Pancreas (tissue), 10 donors: ENCODE data around the gene BCAS3. TPM values are rescaled to one million over a fixed set of nuclear protein-coding genes. Genes with fewer than 3 reads are reported as not detected.

ENCODE experiments used
- ATAC-seq, 4 donors: fragments of 200-7000 bp; cut with Tn5 transposase; one replicate each; pipeline versions ENCODE4 v1.8.0 to v1.9.1; 2020; ENCODE audit warnings: mild to moderate bottlenecking in 4 of 4, moderate library complexity in 4 of 4
- DNase-seq, 6 donors: peaks; one replicate each; pipeline ENCODE4 v3.0.0-alpha.2; 2020
- FAIRE-seq: peaks from 2 replicates; lab custom pipeline; 2012; peaks lifted over from hg19 to GRCh38; lab: Jason Lieb, UNC
- H3K27ac ChIP-seq, 4 donors: fragments of 200-600 bp; sonication (generic); 1 replicate in 3 of 4; 2 replicates in 1 of 4; pipeline versions ENCODE4 v1.5.0 to v1.8.0; 2020
- H3K27me3 ChIP-seq, 4 donors: fragments of 200-600 bp; one replicate each; pipeline ENCODE4 v1.8.0; 2021
- H3K36me3 ChIP-seq, 3 donors: fragments of 200-600 bp; sonication (generic) in 1 of 3; one replicate each; pipeline versions ENCODE4 v1.5.0 to v1.8.0; 2020 to 2021
- H3K4me1 ChIP-seq, 3 donors: fragments of 200-600 bp; one replicate each; pipeline ENCODE4 v1.8.0; 2021
- H3K4me3 ChIP-seq, 4 donors: fragments of 200-600 bp; sonication (generic) in 2 of 4; one replicate each; pipeline versions ENCODE4 v1.5.0 to v1.8.0; 2020 to 2021
- H3K9me3 ChIP-seq, 4 donors: fragments of 200-600 bp; one replicate each; pipeline ENCODE4 v1.8.0; 2021
- WGBS, 2 donors: extraction: QIAGEN DNeasy Blood & Tissue Kit; methylation state at CpG; one replicate each; pipeline ENCODE4 v1.1.7; 2013; 5-methylcytosine and 5-hydroxymethylcytosine counted together
- intact Hi-C, 3 donors: fragments of 100-400 bp; cut with DNase I; formaldehyde crosslinking; loops; one replicate each; pipeline versions ENCODE4 v1.11.1 to v1.14.2; 2022
- polyA plus RNA-seq, 2 donors: library from polyadenylated mRNA; stranded (reverse); fragments of 200-250 nt; gene quantifications; one replicate each; pipeline ENCODE4 v1.2.3, GENCODE V29; 2013
- total RNA-seq, 6 donors: library from RNA; stranded (reverse); fragmentation: NEBNext Ultra II Directional in 4 of 6; extraction: Animal tissue kit (Norgen Biotek cat#: 25700) in 4 of 6; gene quantifications; one replicate each; pipeline versions ENCODE4 v1.2.1 to v1.2.4, GENCODE V29; 2021 to 2023
- TF ChIP-seq, protein P1 (sequence below), 4 donors: fragments of 200-600 bp; sonication (generic) in 3 of 4; IDR thresholded peaks; one replicate each; pipeline versions ENCODE4 v1.5.0 to v1.8.0; 2021; ENCODE audit warnings: antibody characterized with exemption in 4 of 4
- donor health status: healthy with polysubstance abuse.
- donor health status: DM: no; HTN: no; CAD: no; lungs with moderate emphysema.
- donor health status: DM: no; HTN: no; CAD: no.
- donor health status: control.
- donor health status: control.
- donor health status: Bipolar disorder and iron deficiency.
- donor health status: DM: yes; HTN: yes; CAD: no.
- donor health status: DM: no; HTN: no; CAD: no.
- donor health status: DM: no; HTN: no; CAD: no.
- donor health status: DM: yes; HTN: yes; CAD: no.

BCAS3 gene
- total and polyA plus RNA-seq, 8 donors = 4.6 to 27.7 (median 13.2) TPM

DNA sequence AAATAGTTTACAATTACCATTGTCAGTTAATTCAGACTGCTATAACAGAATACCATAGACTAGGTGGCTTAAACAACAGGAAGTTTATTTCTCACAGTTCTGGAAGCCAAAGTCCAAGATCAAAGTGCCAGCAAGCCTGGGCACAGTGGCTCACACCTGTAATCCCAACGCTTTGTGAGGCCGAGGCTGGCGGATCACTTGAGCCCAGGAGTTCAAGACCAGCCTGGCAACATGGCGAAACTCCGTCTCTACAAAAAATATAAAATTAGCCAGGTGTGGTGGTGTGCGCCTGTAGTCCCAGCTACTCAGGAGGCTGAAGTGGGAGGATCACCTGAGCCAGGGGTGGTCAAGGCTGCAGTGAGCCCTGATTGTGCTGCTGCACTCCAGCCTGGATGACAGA is 650.7 kb downstream of the BCAS3 start:
- WGBS, 2 donors = 97 to 98% methylated on average over 6 of the region's 6 CpGs
- no peak for FAIRE-seq

DNA sequence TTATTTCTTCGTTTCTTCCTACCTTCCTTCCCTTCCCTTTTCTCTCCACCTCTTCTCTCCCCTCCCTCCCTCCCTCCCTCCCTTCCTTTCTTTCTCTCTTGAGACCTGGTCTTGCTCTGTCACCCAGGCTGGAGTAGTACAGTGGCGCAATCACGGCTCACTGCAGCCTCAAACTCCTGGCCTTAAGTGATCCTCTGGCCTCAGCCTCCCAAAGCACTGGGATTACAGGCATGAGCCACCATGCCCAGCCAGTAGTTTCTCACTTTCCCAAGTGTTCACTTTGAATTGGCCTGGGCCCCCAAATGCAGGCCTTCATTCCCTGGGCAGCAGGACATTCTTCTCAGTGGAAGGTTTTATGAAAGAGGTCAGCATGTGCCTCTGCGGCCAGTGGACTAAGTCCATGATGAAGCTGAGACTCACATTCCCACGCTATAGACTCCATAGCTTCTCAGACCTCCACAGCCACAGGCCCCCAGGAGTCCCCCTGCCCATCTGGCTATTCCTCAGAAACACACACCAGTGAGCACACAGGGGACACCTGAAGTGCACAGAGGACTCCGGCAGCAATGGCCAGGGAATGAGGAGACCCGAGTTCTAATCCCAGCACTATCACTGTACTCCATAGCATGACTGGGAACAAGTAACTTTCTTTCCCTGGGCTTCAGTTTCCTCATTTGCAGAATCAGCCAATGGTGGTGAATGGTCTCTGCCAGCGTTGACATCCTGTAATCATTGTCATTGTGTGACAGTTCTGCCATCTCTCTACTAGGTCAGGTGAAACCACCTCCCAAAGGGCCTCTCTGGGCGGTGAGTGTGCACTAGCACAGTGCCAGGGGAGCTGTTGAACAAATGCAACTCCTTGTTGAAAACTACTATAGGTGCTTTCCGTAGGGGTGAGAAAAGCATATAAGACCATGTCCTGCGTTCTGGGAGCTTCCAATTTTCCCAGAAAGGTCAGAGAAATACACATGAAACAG is 652.8 kb downstream of the BCAS3 start:
- no peak for ATAC-seq
- WGBS, 2 donors = 96 to 98% methylated on average over 11 of the region's 11 CpGs

More for the DNA sequence above, 650.7 kb downstream of the BCAS3 start:
- no peak overlapping the region for H3K4me3 ChIP-seq
- H3K9me3 ChIP-seq = no peaks in the 10 kb centered on the region
- DNase-seq = no peak
- no peaks in the 10 kb centered on the region for H3K36me3 ChIP-seq
- ATAC-seq = no peak
- no peaks in the 10 kb centered on the region for H3K27me3 ChIP-seq
- no peak overlapping the region for H3K27ac ChIP-seq
- no peaks in the 10 kb centered on the region for H3K4me1 ChIP-seq
- TF ChIP-seq, protein P1, sequence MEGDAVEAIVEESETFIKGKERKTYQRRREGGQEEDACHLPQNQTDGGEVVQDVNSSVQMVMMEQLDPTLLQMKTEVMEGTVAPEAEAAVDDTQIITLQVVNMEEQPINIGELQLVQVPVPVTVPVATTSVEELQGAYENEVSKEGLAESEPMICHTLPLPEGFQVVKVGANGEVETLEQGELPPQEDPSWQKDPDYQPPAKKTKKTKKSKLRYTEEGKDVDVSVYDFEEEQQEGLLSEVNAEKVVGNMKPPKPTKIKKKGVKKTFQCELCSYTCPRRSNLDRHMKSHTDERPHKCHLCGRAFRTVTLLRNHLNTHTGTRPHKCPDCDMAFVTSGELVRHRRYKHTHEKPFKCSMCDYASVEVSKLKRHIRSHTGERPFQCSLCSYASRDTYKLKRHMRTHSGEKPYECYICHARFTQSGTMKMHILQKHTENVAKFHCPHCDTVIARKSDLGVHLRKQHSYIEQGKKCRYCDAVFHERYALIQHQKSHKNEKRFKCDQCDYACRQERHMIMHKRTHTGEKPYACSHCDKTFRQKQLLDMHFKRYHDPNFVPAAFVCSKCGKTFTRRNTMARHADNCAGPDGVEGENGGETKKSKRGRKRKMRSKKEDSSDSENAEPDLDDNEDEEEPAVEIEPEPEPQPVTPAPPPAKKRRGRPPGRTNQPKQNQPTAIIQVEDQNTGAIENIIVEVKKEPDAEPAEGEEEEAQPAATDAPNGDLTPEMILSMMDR (IDR thresholded peaks at IDR 0.05) = no peak
- intact Hi-C loops = no loop called here

DNA sequence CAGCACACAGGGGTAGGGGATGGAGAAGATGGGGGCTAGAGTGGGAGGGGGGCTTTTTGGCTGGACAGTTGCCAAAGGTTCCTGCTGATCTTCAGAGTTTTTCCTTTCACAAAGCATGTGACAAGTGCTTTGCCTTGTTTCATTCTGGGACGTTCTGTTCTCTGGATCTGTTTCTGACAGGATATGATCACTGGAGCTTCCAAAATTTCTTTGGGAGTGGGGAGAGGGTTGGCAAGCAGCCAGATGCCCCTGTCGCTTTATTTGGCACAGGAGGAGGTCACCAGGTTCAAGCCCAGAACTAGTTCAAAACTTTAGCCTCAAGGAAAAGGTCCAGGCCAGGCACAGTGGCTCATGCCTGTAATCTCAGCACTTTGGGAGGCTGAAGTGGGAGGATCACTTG is 653.5 kb downstream of the BCAS3 start:
- 57 to 63% methylated on average over 2 of the region's 2 CpGs for WGBS, 2 donors
- Histone ChIP-seq H3K36me3 (no peaks in the 10 kb centered on the region), H3K27ac (no peak overlapping the region), H3K4me3 (no peak overlapping the region), H3K9me3 (no peaks in the 10 kb centered on the region), H3K4me1 (peaks cover 5 to 9% (median 6%) of the 10 kb centered on the region in 3 donors), H3K27me3 (no peaks in the 10 kb centered on the region)
- TF ChIP-seq, protein P1 (IDR thresholded peaks at IDR 0.05) = no peak
- intact Hi-C loops = no loop called here
- no peak for ATAC-seq
- DNase-seq = no peak
- no peak for FAIRE-seq

More for the DNA sequence above, 652.8 kb downstream of the BCAS3 start:
- no peak for FAIRE-seq
- Histone ChIP-seq H3K27ac (no peak overlapping the region), H3K4me3 (no peak overlapping the region), H3K9me3 (no peaks in the 10 kb centered on the region), H3K4me1 (peaks cover 0 to 3% (median under 1%) of the 10 kb centered on the region in 3 donors), H3K36me3 (no peaks in the 10 kb centered on the region), H3K27me3 (no peaks in the 10 kb centered on the region)
- TF ChIP-seq, protein P1 (IDR thresholded peaks at IDR 0.05) = no peak
- no peak for DNase-seq
- intact Hi-C loops = no loop called here

DNA sequence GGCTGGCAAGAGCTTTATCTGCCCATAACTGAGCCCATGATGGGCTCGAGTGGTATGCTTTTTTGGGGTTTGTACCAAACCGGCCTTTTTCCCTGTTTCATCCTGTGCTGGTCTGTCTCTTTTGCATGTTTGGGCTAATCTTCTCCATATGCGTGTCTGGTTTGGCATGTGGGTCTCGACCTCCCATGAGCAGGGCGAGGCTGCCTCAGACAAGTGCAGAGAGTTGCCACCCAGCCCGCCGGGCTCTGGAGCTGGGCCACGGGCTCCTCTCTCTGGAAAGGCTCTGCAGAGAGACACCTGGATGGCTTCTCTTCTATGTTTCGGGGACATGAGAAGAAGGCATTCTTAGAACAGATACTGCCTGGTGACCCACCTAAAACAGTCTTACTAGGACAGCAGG is 654.2 kb downstream of the BCAS3 start:
- no peak overlapping the region for H3K4me3 ChIP-seq
- no peak for DNase-seq

More for the DNA sequence above, 654.2 kb downstream of the BCAS3 start:
- intact Hi-C loops = no loop called here
- Histone ChIP-seq H3K9me3 (no peaks in the 10 kb centered on the region), H3K27ac (no peak overlapping the region), H3K27me3 (no peaks in the 10 kb centered on the region), H3K4me1 (peaks cover 7 to 12% (median 10%) of the 10 kb centered on the region in 3 donors), H3K36me3 (no peaks in the 10 kb centered on the region)
- FAIRE-seq (no peak), ATAC-seq (no peak)
- WGBS, 2 donors = 91 to 96% methylated on average over 9 of the region's 9 CpGs
- TF ChIP-seq, protein P1 (IDR thresholded peaks at IDR 0.05) = no peak
